ENCODE results near the gene SYF2.

- no peak for TF ChIP-seq CTCF (IDR thresholded peaks at IDR 0.05)
- TF ChIP-seq TEAD4 (CRISPR knock-in tag; IDR thresholded peaks at IDR 0.05): no peak
- no peak for TF ChIP-seq NR1H2 (CRISPR knock-in tag; IDR thresholded peaks at IDR 0.05)
Observed at GRCh38 chr1:25180996-25181395, 51.3 kb downstream of the SYF2 start.

Measured in WTC11 (cell line).